ENCODE measurements around the gene FBXO3. TPM values are rescaled to one million over a fixed set of nuclear protein-coding genes. Genes with fewer than 3 reads are reported as not detected.
A peak's percentile ranks its signal among the peaks of the same experiment; 100 is the strongest.

Gene FBXO3
- total RNA-seq, 4 donors from 2014 or later = 23.0 to 55.8 (median 30.8) TPM

GRCh38 chr11:33706966-33707365, 67.4 kb downstream of the FBXO3 start:
- TF ChIP-seq CTCF (IDR thresholded peaks at IDR 0.05) = no peak
- DNase-seq (ENCODE audit: low spot score) (no peak), ATAC-seq (ENCODE audit: low FRiP score) (no peak)

- no peak for TF ChIP-seq CTCF (IDR thresholded peaks at IDR 0.05)
- no peak for ATAC-seq (ENCODE audit: low FRiP score)
- DNase-seq (ENCODE audit: low spot score) = no peak
These were observed 67.8 kb downstream of the FBXO3 start for GRCh38 chr11:33706546-33706945.

- ATAC-seq (ENCODE audit: low FRiP score) (no peak), DNase-seq (ENCODE audit: low spot score) (no peak)
- TF ChIP-seq CTCF (IDR thresholded peaks at IDR 0.05) = no peak
These were observed 69.9 kb downstream of the FBXO3 start for GRCh38 chr11:33704240-33705002.

GRCh38 chr11:33703788-33704187, 70.5 kb downstream of the FBXO3 start:
- no peak for DNase-seq (ENCODE audit: low spot score)
- no peak for TF ChIP-seq CTCF (IDR thresholded peaks at IDR 0.05)
- no peak for ATAC-seq (ENCODE audit: low FRiP score)

GRCh38 chr11:33703234-33703633, 71.1 kb downstream of the FBXO3 start:
- TF ChIP-seq CTCF (IDR thresholded peaks at IDR 0.05) = no peak
- no peak for DNase-seq (ENCODE audit: low spot score)
- no peak for ATAC-seq (ENCODE audit: low FRiP score)

GRCh38 chr11:33701302-33702230, 72.8 kb downstream of the FBXO3 start:
- peak; percentile 33 for ATAC-seq (ENCODE audit: low FRiP score)
- no peak for DNase-seq (ENCODE audit: low spot score)
- no peak for TF ChIP-seq CTCF (IDR thresholded peaks at IDR 0.05)
